ENCODE results near the gene LCN10. TPM values are rescaled to one million over a fixed set of nuclear protein-coding genes. Genes with fewer than 3 reads are reported as not detected.

The LCN10 gene
- total and polyA plus RNA-seq, 9 of the 15 experiments (the other 6 are each of a cell fraction or from before 2014, with no cell fraction given), result 0.10 to 0.21 (median 0.14) TPM; not detected in 6

DNA sequence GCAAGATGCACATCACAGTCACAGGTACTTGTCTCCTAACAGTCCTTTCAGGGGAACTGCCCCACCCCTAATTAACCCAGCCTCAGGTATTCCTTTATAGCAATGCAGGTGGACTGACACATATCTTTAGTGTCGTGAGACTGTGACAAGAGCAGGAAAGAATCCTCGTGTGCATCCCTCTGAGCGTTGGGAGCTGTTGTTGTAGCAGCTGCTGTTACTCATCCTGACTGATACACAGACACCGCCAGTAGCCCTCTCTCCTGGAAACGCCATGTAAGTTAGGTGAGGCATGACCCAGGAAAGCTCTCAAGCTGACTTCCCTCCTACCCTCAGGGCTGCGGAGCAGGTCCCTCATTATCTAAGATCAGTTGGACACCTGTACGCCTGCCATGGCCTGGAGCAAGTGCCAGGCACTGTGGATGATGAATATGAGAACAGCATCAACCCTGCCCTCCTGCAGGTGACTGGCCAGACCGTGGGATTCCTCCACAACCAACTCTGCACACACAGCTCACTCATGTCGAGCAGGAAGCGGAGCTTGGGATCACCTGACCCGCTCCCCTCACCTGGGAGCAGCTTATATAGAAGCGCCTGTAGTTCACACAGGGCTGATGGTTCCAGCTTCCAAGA lies 31.8 kb upstream of the LCN10 start:
- intact Hi-C loops (cut with micrococcal nuclease) (no loop called here), in situ Hi-C loops (cut with MboI) (loop anchor here (5.0 to 25.0 kb wide), 2 partner anchors 263 to 463 kb away; partner anchors contain the start of genes CYSRT1, RNF224, SLC34A3 and TUBB4B)
- TF ChIP-seq ZSCAN32 (CRISPR knock-in tag; IDR thresholded peaks at IDR 0.05), result no peak
- TF ChIP-seq ZNF12 (CRISPR knock-in tag; IDR thresholded peaks at IDR 0.05), result peak; percentile 99
- Histone ChIP-seq H3K4me1 (replicated peaks in 1 of 2; ENCODE audit: control insufficient read depth in 2 of 2, insufficient read depth in 2 of 2, low read length in 2 of 2) (peaks cover 0 to 4% of the 10 kb centered on the region in 2 experiments; a peak in 3 of 5 replicates), H3K4me3 (no peak overlapping the region), H3K9ac (ENCODE audit: insufficient read depth in 1 of 2, low read depth in 2 of 2, low read length in 2 of 2) (no peak overlapping the region), H3K9me1 (ENCODE audit: control insufficient read depth, insufficient read depth, low read length) (no peaks in the 10 kb centered on the region), H2AFZ (ENCODE audit: low read depth, low read length) (no peak overlapping the region), H3K79me2 (ENCODE audit: control insufficient read depth, insufficient read depth, low read length) (no peaks in the 10 kb centered on the region), H3K4me2 (ENCODE audit: insufficient read depth, low read length) (no peak overlapping the region), H3K27me3 (ENCODE audit: control insufficient read depth in 2 of 2, insufficient read depth in 2 of 2, low read length in 2 of 2) (no peaks in the 10 kb centered on the region), H3K9me3 (replicated peaks; ENCODE audit: control insufficient read depth, insufficient read depth, low read depth, low read length) (peaks cover 11% of the 10 kb centered on the region), H4K20me1 (replicated peaks; ENCODE audit: control insufficient read depth, insufficient read depth, low read length) (no peaks in the 10 kb centered on the region), H3K36me3 (ENCODE audit: control insufficient read depth, insufficient read depth, low read length) (no peaks in the 10 kb centered on the region), H3K27ac (ENCODE audit: extremely low read depth, low read depth, low read length) (no peak overlapping the region)
- FAIRE-seq (no peak), ATAC-seq (no peak), DNase-seq (ENCODE audit: extremely low read depth in 1 of 4, low spot score in 3 of 4) (no peak)
- CTCF ChIA-PET (ENCODE audit: low intra/inter-chr PET ratio), result interaction anchor here (0.6 kb wide), 1 partner anchor 862 kb away, joined by 8 read pairs; no protein-coding TSS in a partner anchor
- no TSS peak for BruUV-seq (replicated peaks)
- 63% methylated on average over 12 of the region's 12 CpGs for WGBS (ENCODE audit: insufficient coverage, low coverage, missing lambda C conversion rate)
- POLR2A ChIA-PET, result interaction anchor here (0.5 to 1.4 kb wide), 2 partner anchors 8 to 13 kb away, joined by 3 read pairs; no protein-coding TSS in a partner anchor

DNA sequence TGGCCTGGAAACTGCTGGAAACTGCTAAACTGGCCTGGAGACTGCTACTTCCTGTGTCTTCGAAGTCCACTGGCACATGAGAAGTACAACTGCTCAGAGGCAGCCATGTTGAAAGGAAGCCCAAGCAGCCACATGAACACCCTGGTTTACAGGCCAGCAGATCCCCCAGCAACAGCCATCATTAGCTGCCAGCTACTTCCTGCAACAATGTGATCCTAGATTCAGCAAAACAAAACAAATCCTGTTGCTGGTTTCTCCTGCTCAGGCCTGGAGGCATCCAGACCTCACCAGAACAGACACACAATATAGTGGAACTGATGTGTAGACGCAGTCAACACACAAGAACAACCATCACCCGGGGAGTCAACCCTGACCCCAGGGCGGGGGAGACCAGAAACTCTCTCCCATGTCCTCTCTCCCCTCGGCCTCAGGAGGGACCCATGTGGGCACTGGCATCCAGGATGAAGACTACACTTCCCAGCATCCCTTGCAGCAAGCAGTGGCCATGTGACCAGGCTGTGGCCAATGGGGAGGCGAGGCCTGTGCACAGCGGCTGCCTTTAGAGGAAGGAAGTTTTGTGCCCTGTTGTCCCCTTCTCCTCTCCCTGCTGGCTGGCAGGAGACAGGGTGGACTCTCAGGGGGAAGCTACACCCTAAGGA lies 30.8 kb upstream of the LCN10 start:
- Histone ChIP-seq H3K9me1 (ENCODE audit: control insufficient read depth, insufficient read depth, low read length) (no peaks in the 10 kb centered on the region), H3K4me1 (replicated peaks in 1 of 2; ENCODE audit: control insufficient read depth in 2 of 2, insufficient read depth in 2 of 2, low read length in 2 of 2) (peaks cover 0 to 8% of the 10 kb centered on the region in 2 experiments; a peak in 3 of 5 replicates), H3K9ac (ENCODE audit: insufficient read depth in 1 of 2, low read depth in 2 of 2, low read length in 2 of 2) (no peak overlapping the region), H3K4me2 (ENCODE audit: insufficient read depth, low read length) (no peak overlapping the region), H3K27ac (ENCODE audit: extremely low read depth, low read depth, low read length) (no peak overlapping the region), H2AFZ (ENCODE audit: low read depth, low read length) (peak overlapping the region; percentile 94), H4K20me1 (replicated peaks; ENCODE audit: control insufficient read depth, insufficient read depth, low read length) (no peaks in the 10 kb centered on the region), H3K36me3 (ENCODE audit: control insufficient read depth, insufficient read depth, low read length) (no peaks in the 10 kb centered on the region), H3K79me2 (ENCODE audit: control insufficient read depth, insufficient read depth, low read length) (no peaks in the 10 kb centered on the region), H3K4me3 (no peak overlapping the region), H3K9me3 (replicated peaks; ENCODE audit: control insufficient read depth, insufficient read depth, low read depth, low read length) (peaks cover 11% of the 10 kb centered on the region), H3K27me3 (ENCODE audit: control insufficient read depth in 2 of 2, insufficient read depth in 2 of 2, low read length in 2 of 2) (no peaks in the 10 kb centered on the region)
- in situ Hi-C loops (cut with MboI) (loop anchor here (5.0 kb wide), 1 partner anchor 264 kb away; no protein-coding TSS in a partner anchor), intact Hi-C loops (cut with micrococcal nuclease) (no loop called here)
- ChIA-PET CTCF (ENCODE audit: low intra/inter-chr PET ratio) (no interaction called here), POLR2A (no interaction called here)
- WGBS (ENCODE audit: insufficient coverage, low coverage, missing lambda C conversion rate), result 45% methylated on average over 7 of the region's 7 CpGs
- ATAC-seq (peak; percentile 94), FAIRE-seq (peak; percentile 62), DNase-seq (ENCODE audit: extremely low read depth in 1 of 4, low spot score in 3 of 4) (peak; percentile 66 to 78 (median 72))
- BruUV-seq (replicated peaks), result no TSS peak
- TF ChIP-seq, protein P1, sequence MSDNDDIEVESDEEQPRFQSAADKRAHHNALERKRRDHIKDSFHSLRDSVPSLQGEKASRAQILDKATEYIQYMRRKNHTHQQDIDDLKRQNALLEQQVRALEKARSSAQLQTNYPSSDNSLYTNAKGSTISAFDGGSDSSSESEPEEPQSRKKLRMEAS (CRISPR knock-in tag; IDR thresholded peaks at IDR 0.05), result peak; percentile 46
- no peak for TF ChIP-seq CTBP1 (IDR thresholded peaks at IDR 0.05; ENCODE audit: borderline replicate concordance)
